ENCODE data around the gene TRMT61B. TPM values are rescaled to one million over a fixed set of nuclear protein-coding genes. Genes with fewer than 3 reads are reported as not detected.

Gene TRMT61B
- total and polyA plus RNA-seq, 2 of the 13 experiments (the other 11 are each of a cell fraction or from before 2014, with no cell fraction given): 19.7 to 23.5 TPM

DNA sequence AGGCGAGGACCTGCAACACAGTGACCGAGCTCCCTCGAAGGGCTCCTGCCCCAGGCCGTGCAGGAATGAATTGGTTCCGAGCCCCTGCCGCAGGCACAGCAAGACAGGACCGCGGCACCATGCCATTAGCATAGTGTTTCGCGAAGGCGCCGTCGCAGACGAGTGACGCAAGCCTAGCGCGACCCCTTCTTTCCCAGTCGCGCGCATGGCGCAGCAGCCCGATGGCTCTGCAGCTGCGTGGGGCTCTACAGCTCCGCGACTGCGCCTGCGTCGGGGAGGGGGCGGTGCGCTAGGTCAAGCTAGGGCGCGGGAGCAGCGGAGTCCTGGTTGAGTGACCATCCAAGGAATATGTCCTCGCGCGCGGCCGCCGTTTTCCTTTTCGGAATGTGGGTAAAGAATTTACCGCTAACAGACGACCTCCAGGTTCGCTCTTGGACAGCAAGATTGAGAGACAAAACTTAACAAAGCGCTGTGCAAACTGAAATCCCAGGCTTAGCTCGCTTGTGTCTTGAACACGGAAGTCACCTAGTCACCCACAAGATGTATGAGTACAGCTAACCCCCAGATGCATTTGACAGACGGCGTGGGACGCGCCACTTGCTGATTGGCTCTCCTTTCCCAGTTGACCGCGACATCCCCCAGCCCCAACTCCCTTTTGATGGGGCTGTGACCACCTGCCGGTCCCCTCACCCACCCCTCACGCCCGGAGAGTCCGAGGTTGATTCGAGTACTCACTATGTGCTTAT lies at the start of gene TRMT61B (continued):
- TF ChIP-seq ZSCAN22 (CRISPR knock-in tag; IDR thresholded peaks at IDR 0.05) (0 out of 2 replicates have a peak, but pooled peaks have one; percentile 25), ZNF34 (CRISPR knock-in tag; IDR thresholded peaks at IDR 0.05; ENCODE audit: borderline replicate concordance) (peak; percentile 25; the same call in 1 of the 2 replicates), ZNF264 (CRISPR knock-in tag; IDR thresholded peaks at IDR 0.05) (peak; percentile 15; the same call in 1 of the 2 replicates), GATA4 (IDR thresholded peaks at IDR 0.05; ENCODE audit: borderline replicate concordance, low read depth) (peak; percentile 76; the same call in 1 of the 2 replicates), FLYWCH1 (CRISPR knock-in tag; IDR thresholded peaks at IDR 0.05) (no peak; the same call in 1 of the 2 replicates), ARNT (IDR thresholded peaks at IDR 0.05) (no peak), ZNF746 (CRISPR knock-in tag; IDR thresholded peaks at IDR 0.05) (peak; percentile 20), ZFP62 (CRISPR knock-in tag; IDR thresholded peaks at IDR 0.05) (peak; percentile 86; the same call in 1 of the 2 replicates), BRCA1 (CRISPR knock-in tag; IDR thresholded peaks at IDR 0.05) (peak; percentile 70; the same call in 1 of the 2 replicates), MAZ (IDR thresholded peaks at IDR 0.05; ENCODE audit: borderline replicate concordance, low read depth, low read length) (peak; percentile 86; the same call in 1 of the 2 replicates), MAZ (CRISPR knock-in tag; IDR thresholded peaks at IDR 0.05; ENCODE audit: low read depth) (peak; percentile 98), RFXAP (CRISPR knock-in tag; IDR thresholded peaks at IDR 0.05; ENCODE audit: borderline replicate concordance) (peak; percentile 92), ZNF670 (CRISPR knock-in tag; IDR thresholded peaks at IDR 0.05; ENCODE audit: borderline replicate concordance) (no peak; the same call in 1 of the 2 replicates), ZNF552 (CRISPR knock-in tag; IDR thresholded peaks at IDR 0.05; ENCODE audit: borderline replicate concordance) (peak; percentile 69; the same call in 1 of the 2 replicates), ZNF549 (CRISPR knock-in tag; IDR thresholded peaks at IDR 0.05) (no peak), KDM5B (CRISPR knock-in tag; IDR thresholded peaks at IDR 0.05; ENCODE audit: borderline replicate concordance) (peak; percentile 96; the same call in 1 of the 2 replicates)
- TF ChIP-seq, protein P1, sequence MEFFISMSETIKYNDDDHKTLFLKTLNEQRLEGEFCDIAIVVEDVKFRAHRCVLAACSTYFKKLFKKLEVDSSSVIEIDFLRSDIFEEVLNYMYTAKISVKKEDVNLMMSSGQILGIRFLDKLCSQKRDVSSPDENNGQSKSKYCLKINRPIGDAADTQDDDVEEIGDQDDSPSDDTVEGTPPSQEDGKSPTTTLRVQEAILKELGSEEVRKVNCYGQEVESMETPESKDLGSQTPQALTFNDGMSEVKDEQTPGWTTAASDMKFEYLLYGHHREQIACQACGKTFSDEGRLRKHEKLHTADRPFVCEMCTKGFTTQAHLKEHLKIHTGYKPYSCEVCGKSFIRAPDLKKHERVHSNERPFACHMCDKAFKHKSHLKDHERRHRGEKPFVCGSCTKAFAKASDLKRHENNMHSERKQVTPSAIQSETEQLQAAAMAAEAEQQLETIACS (CRISPR knock-in tag; IDR thresholded peaks at IDR 0.05): peak; percentile 90
- TF ChIP-seq, protein P2, sequence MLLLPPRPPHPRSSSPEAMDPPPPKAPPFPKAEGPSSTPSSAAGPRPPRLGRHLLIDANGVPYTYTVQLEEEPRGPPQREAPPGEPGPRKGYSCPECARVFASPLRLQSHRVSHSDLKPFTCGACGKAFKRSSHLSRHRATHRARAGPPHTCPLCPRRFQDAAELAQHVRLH (CRISPR knock-in tag; IDR thresholded peaks at IDR 0.05; ENCODE audit: borderline replicate concordance, low read depth): peak; percentile 95; the same call in 1 of the 2 replicates
- TF ChIP-seq, protein P3, sequence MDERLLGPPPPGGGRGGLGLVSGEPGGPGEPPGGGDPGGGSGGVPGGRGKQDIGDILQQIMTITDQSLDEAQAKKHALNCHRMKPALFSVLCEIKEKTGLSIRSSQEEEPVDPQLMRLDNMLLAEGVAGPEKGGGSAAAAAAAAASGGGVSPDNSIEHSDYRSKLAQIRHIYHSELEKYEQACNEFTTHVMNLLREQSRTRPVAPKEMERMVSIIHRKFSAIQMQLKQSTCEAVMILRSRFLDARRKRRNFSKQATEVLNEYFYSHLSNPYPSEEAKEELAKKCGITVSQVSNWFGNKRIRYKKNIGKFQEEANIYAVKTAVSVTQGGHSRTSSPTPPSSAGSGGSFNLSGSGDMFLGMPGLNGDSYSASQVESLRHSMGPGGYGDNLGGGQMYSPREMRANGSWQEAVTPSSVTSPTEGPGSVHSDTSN (CRISPR knock-in tag; IDR thresholded peaks at IDR 0.05): no peak
- TF ChIP-seq, protein P4, sequence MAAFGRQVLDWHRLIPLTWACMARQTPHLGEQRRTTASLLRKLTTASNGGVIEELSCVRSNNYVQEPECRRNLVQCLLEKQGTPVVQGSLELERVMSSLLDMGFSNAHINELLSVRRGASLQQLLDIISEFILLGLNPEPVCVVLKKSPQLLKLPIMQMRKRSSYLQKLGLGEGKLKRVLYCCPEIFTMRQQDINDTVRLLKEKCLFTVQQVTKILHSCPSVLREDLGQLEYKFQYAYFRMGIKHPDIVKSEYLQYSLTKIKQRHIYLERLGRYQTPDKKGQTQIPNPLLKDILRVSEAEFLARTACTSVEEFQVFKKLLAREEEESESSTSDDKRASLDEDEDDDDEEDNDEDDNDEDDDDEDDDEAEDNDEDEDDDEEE (CRISPR knock-in tag; IDR thresholded peaks at IDR 0.05): no peak; the same call in 1 of the 2 replicates
- TF ChIP-seq, protein P5, sequence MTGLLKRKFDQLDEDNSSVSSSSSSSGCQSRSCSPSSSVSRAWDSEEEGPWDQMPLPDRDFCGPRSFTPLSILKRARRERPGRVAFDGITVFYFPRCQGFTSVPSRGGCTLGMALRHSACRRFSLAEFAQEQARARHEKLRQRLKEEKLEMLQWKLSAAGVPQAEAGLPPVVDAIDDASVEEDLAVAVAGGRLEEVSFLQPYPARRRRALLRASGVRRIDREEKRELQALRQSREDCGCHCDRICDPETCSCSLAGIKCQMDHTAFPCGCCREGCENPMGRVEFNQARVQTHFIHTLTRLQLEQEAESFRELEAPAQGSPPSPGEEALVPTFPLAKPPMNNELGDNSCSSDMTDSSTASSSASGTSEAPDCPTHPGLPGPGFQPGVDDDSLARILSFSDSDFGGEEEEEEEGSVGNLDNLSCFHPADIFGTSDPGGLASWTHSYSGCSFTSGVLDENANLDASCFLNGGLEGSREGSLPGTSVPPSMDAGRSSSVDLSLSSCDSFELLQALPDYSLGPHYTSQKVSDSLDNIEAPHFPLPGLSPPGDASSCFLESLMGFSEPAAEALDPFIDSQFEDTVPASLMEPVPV (CRISPR knock-in tag; IDR thresholded peaks at IDR 0.05): peak; percentile 74; the same call in 1 of the 2 replicates
- TF ChIP-seq, protein P6, sequence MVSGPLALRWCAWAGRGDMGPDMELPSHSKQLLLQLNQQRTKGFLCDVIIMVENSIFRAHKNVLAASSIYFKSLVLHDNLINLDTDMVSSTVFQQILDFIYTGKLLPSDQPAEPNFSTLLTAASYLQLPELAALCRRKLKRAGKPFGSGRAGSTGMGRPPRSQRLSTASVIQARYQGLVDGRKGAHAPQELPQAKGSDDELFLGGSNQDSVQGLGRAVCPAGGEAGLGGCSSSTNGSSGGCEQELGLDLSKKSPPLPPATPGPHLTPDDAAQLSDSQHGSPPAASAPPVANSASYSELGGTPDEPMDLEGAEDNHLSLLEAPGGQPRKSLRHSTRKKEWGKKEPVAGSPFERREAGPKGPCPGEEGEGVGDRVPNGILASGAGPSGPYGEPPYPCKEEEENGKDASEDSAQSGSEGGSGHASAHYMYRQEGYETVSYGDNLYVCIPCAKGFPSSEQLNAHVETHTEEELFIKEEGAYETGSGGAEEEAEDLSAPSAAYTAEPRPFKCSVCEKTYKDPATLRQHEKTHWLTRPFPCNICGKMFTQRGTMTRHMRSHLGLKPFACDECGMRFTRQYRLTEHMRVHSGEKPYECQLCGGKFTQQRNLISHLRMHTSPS (CRISPR knock-in tag; IDR thresholded peaks at IDR 0.05; ENCODE audit: low read depth): no peak
